ENCODE results near the gene ANXA3. TPM values are rescaled to one million over a fixed set of nuclear protein-coding genes. Genes with fewer than 3 reads are reported as not detected.
A peak's percentile ranks its signal among the peaks of the same experiment; 100 is the strongest.

Gene ANXA3
- polyA plus RNA-seq, 3 donors = 0.31 to 0.64 (median 0.55) TPM

- H3K9me3 ChIP-seq (replicated peaks in 1 of 2; ENCODE audit: control insufficient read depth in 1 of 2, insufficient read depth in 1 of 2, low read length in 2 of 2) = no peaks in the 10 kb centered on the region
- intact Hi-C loops (cut with micrococcal nuclease) = no loop called here
- H3K27ac ChIP-seq (ENCODE audit: low read depth in 1 of 2, low read length in 2 of 2) = no peak overlapping the region
- no peaks in the 10 kb centered on the region for H3K27me3 ChIP-seq (ENCODE audit: control insufficient read depth in 2 of 2, insufficient read depth in 2 of 2, low read length in 2 of 2)
- H3K9me3 Mint-ChIP-seq = peaks cover 0 to under 1% (median 0%) of the 10 kb centered on the region in 7 donors
- no peak overlapping the region for H3K9ac ChIP-seq (ENCODE audit: insufficient read depth, low read length, poor library complexity, severe bottlenecking)
- no peak overlapping the region for H3K4me3 ChIP-seq (replicated peaks in 1 of 3; ENCODE audit: low read depth in 2 of 3, low read length in 3 of 3)
- no peak overlapping the region for H2AFZ ChIP-seq (ENCODE audit: insufficient read depth, low read depth, low read length, poor library complexity, severe bottlenecking)
- no peaks in the 10 kb centered on the region for H3K36me3 ChIP-seq (replicated peaks in 1 of 2; ENCODE audit: control insufficient read depth in 1 of 2, insufficient read depth in 2 of 2, low read length in 2 of 2)
- no peak overlapping the region for H3K4me3 Mint-ChIP-seq
- no CpG with 5 or more reads among the region's 7 CpGs for WGBS (ENCODE audit: insufficient coverage)
- H3K4me1 Mint-ChIP-seq = peaks cover 15% of the 10 kb centered on the region
- peaks cover 0 to 3% (median 0%) of the 10 kb centered on the region in 3 donors for H3K27me3 Mint-ChIP-seq (ENCODE audit: low read depth in 3 of 3)
- no peaks in the 10 kb centered on the region for H3K79me2 ChIP-seq (ENCODE audit: insufficient read depth, low read length)
- no peaks in the 10 kb centered on the region for H4K20me1 ChIP-seq (ENCODE audit: insufficient read depth, low read length)
- peak overlapping the region in 1 of 7 donors; percentile 66 for H3K27ac Mint-ChIP-seq
- TF ChIP-seq CTCF (IDR thresholded peaks at IDR 0.05) = no peak
- peak; percentile 53 to 60 (median 58) for DNase-seq
- no peak overlapping the region for H3K4me2 ChIP-seq (replicated peaks; ENCODE audit: extremely low read depth, low read length, poor library complexity, severe bottlenecking)
- no peaks in the 10 kb centered on the region for H3K36me3 Mint-ChIP-seq
- H3K4me1 ChIP-seq (ENCODE audit: control insufficient read depth in 1 of 2, insufficient read depth in 2 of 2, low read length in 2 of 2) = peaks cover under 1 to 9% of the 10 kb centered on the region in 2 donors
Measured at GRCh38 chr4:78624048-78624447, 72.5 kb downstream of the ANXA3 start.

GRCh38 chr4:78625073-78625472 is 73.5 kb downstream of the ANXA3 start:
- no peaks in the 10 kb centered on the region for H3K36me3 Mint-ChIP-seq
- no peak overlapping the region for H3K27ac Mint-ChIP-seq
- no peak overlapping the region for H3K4me3 Mint-ChIP-seq
- Histone ChIP-seq H3K4me1 (ENCODE audit: control insufficient read depth in 1 of 2, insufficient read depth in 2 of 2, low read length in 2 of 2) (peaks cover 11 to 19% of the 10 kb centered on the region in 2 donors), H4K20me1 (ENCODE audit: insufficient read depth, low read length) (no peaks in the 10 kb centered on the region), H3K79me2 (ENCODE audit: insufficient read depth, low read length) (no peaks in the 10 kb centered on the region), H3K4me3 (replicated peaks in 1 of 3; ENCODE audit: low read depth in 2 of 3, low read length in 3 of 3) (no peak overlapping the region), H3K36me3 (replicated peaks in 1 of 2; ENCODE audit: control insufficient read depth in 1 of 2, insufficient read depth in 2 of 2, low read length in 2 of 2) (no peaks in the 10 kb centered on the region), H3K9me3 (replicated peaks in 1 of 2; ENCODE audit: control insufficient read depth in 1 of 2, insufficient read depth in 1 of 2, low read length in 2 of 2) (no peaks in the 10 kb centered on the region), H3K9ac (ENCODE audit: insufficient read depth, low read length, poor library complexity, severe bottlenecking) (no peak overlapping the region), H3K4me2 (replicated peaks; ENCODE audit: extremely low read depth, low read length, poor library complexity, severe bottlenecking) (no peak overlapping the region), H2AFZ (ENCODE audit: insufficient read depth, low read depth, low read length, poor library complexity, severe bottlenecking) (no peak overlapping the region), H3K27me3 (ENCODE audit: control insufficient read depth in 2 of 2, insufficient read depth in 2 of 2, low read length in 2 of 2) (no peaks in the 10 kb centered on the region), H3K27ac (ENCODE audit: low read depth in 1 of 2, low read length in 2 of 2) (no peak overlapping the region)
- intact Hi-C loops (cut with micrococcal nuclease) = no loop called here
- no CpG with 5 or more reads among the region's 2 CpGs for WGBS (ENCODE audit: insufficient coverage)
- peaks cover 25% of the 10 kb centered on the region for H3K4me1 Mint-ChIP-seq
- peaks cover 0 to 3% (median 0%) of the 10 kb centered on the region in 3 donors for H3K27me3 Mint-ChIP-seq (ENCODE audit: low read depth in 3 of 3)
- H3K9me3 Mint-ChIP-seq = peaks cover 0 to 3% (median 0%) of the 10 kb centered on the region in 7 donors
- DNase-seq = no peak
- no peak for TF ChIP-seq CTCF (IDR thresholded peaks at IDR 0.05)
